LNCAP (cell line): ENCODE data around the gene PGRMC2.

ENCODE experiments used
- TF ChIP-seq, protein P1 (sequence below): fragments of 450-650 bp; IDR thresholded peaks from 2 replicates; pipeline ENCODE4 v1.5.1; 2017; ENCODE audit warnings: mild to moderate bottlenecking

The PGRMC2 gene

DNA sequence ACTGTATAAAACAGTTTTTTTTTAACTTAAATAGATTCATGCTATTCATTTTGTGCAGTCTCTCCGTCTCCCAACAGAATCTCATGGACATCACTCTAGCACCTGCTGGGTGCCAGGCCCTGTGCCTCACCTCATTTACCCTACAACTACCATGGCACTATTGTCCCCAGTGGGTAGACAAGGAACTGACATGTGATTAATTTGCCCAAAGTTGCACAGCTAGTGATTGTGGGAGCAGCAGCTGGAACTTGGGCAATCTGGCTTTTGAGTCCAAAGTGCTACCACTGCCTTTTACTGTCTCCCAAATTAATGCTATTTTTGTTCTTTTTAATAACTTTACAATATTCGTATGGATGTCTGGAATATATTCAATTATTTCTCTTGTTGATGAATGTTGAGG is 11.2 kb upstream of the PGRMC2 start:
- TF ChIP-seq, protein P1, sequence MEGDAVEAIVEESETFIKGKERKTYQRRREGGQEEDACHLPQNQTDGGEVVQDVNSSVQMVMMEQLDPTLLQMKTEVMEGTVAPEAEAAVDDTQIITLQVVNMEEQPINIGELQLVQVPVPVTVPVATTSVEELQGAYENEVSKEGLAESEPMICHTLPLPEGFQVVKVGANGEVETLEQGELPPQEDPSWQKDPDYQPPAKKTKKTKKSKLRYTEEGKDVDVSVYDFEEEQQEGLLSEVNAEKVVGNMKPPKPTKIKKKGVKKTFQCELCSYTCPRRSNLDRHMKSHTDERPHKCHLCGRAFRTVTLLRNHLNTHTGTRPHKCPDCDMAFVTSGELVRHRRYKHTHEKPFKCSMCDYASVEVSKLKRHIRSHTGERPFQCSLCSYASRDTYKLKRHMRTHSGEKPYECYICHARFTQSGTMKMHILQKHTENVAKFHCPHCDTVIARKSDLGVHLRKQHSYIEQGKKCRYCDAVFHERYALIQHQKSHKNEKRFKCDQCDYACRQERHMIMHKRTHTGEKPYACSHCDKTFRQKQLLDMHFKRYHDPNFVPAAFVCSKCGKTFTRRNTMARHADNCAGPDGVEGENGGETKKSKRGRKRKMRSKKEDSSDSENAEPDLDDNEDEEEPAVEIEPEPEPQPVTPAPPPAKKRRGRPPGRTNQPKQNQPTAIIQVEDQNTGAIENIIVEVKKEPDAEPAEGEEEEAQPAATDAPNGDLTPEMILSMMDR: no peak

DNA sequence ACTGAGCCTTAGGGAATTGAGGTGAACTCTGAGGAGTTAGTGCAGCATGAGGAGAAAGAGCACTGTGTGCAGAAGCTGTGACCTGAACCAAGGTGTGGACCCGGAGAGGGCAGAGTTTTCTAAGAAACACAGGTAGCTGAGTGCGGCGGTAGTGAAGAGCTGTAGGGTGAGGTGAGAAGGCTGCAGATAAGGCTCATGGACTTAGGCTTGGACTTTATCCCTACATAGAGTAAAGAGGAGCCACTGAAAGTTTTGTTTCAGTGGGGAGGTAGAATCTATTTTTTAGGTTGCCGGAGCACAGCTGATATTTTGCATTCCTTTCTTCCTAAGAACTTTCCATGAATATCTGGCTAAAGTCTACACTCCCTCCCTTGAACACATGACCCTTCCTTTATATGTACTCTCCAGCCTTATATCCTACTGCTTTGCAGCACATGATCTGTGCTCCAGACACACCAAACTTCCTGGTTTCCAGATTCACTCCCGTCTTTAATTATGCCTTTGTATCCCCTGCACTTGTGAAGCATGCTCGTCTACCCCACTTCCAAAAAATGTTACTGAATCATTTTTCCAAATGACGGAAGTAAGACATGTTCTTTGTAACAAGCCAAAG is 10.6 kb upstream of the PGRMC2 start:
- TF ChIP-seq, protein P1: no peak

DNA sequence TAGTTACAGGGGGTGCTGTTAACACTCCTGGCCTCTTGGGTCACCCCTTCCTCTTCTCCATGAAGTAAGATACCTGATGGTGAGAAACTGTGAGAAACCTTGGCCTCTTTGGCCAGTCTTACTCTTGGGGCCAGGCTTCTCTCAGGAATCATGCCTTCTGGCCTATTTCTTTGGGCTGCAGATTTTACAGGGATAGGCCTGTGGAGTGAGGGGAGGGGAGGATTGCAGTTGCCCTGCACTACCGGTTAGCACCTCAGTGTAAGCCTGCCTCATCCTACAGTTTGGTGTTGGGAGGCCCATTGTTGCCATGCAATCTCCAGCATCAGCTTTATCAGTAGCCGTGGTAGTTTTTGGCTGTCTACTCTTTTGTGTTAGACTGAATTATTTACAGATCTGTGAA is 7.6 kb upstream of the PGRMC2 start:
- TF ChIP-seq, protein P1: no peak

DNA sequence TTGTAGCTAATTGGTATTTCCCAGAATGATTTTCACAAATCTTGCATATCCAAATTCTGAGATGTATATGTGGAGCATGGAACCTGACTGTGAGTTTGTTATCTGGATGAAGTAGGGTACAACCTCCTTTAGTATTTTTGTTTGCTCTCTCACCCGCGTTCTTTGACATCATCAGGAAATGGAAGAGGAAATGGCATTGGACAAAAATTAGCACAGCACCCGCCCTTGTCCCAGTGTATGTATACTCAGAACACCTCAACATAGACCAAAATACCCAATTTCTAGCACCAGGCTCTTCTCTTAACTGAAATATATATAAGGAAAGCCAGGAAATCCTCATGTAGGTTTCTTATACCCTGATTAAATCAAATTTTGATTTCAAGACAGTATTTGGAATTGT is 6.9 kb upstream of the PGRMC2 start:
- TF ChIP-seq, protein P1: no peak

DNA sequence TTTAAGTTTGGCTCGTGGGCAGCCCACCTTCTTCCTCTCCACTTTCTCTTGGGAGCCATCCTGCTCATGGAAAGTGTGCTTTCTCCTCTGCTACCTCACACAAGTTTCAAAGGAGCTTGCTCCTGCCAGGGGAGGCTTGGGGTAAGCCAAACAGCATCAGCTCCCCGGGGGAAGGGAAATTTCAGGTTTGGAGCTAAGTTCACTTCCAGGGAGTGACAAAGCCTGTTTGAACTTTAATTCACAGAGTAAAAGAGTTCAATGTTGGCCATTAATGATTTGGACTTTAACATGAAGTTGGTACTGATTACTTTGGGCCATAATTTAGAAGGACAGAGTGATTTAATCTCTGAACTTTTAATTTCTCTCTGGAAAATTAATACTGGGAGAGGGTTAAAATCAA is 4.7 kb upstream of the PGRMC2 start:
- TF ChIP-seq, protein P1: no peak

DNA sequence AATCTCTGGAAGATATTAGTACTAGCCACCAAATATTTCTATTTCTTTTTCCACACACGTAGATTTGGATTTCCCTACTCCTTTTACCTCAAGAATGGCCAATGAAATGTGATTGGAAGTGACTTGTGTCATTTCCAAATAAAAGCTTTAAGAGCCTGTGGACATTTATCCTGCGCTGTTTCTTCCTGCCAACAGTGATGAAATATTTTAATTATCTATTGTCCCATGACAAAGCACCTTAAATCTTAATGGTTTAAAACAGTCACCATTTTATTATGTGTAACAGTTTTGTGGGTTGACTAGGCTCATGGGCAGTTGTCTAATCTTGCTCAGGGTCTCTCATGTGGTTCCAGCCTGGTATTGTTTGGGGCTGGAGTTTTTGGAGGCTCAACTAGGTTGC is 3.5 kb upstream of the PGRMC2 start:
- TF ChIP-seq, protein P1: no peak

DNA sequence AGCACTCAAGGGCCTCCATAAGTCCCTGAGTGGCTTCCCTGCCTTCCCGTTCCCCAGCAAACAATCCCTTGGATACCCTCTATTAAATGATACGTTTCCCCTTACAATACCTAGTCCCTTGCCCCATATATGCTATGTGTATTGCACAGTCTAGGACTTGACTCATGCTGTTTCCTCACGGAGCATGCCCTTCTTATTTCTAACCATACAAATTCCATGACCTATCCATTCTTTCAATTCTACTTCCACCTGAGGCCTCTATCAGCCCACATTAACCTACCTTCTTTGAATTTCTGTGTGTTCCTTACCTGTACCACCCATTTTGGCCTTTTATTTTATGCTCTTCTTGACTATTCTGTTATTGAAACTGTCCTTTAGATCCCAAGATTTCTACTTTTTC is 2.9 kb upstream of the PGRMC2 start:
- TF ChIP-seq, protein P1: no peak
